Measurements from ENCODE around the gene LEMD3. TPM values are rescaled to one million over a fixed set of nuclear protein-coding genes. Genes with fewer than 3 reads are reported as not detected.
"Not testable (repeated sequence)": the region's sequence is repeated elsewhere in the genome, so short reads cannot be mapped to it uniquely, and the experiment has no call there.

LEMD3 gene
- polyA plus RNA-seq, 1 donor (not counting 4 experiments of a cell fraction or from before 2014, with no cell fraction given) = 21.8 TPM

GRCh38 chr12:65280306-65280705, 110.9 kb downstream of the LEMD3 start:
- DNase-seq (ENCODE audit: low read depth, low spot score) (no peak), FAIRE-seq (no peak)
- no peak overlapping the region for H3K4me3 ChIP-seq (ENCODE audit: control insufficient read depth in 2 of 3, extremely low read depth in 1 of 3, insufficient read depth in 2 of 3, low read depth in 1 of 3, low read length in 3 of 3)
- no peak for TF ChIP-seq EZH2 (IDR thresholded peaks at IDR 0.05; ENCODE audit: low read length)
- TF ChIP-seq, protein P1, sequence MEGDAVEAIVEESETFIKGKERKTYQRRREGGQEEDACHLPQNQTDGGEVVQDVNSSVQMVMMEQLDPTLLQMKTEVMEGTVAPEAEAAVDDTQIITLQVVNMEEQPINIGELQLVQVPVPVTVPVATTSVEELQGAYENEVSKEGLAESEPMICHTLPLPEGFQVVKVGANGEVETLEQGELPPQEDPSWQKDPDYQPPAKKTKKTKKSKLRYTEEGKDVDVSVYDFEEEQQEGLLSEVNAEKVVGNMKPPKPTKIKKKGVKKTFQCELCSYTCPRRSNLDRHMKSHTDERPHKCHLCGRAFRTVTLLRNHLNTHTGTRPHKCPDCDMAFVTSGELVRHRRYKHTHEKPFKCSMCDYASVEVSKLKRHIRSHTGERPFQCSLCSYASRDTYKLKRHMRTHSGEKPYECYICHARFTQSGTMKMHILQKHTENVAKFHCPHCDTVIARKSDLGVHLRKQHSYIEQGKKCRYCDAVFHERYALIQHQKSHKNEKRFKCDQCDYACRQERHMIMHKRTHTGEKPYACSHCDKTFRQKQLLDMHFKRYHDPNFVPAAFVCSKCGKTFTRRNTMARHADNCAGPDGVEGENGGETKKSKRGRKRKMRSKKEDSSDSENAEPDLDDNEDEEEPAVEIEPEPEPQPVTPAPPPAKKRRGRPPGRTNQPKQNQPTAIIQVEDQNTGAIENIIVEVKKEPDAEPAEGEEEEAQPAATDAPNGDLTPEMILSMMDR (optimal IDR thresholded peaks at IDR 0.05 in 1 of 3, IDR thresholded peaks at IDR 0.05 in 1 of 3, conservative IDR thresholded peaks at IDR 0.05 in 1 of 3; ENCODE audit: extremely low read depth in 1 of 3, insufficient read depth in 2 of 3, low read length in 3 of 3) = no peak
- no peak overlapping the region for H3K9ac ChIP-seq (ENCODE audit: control insufficient read depth, extremely low read depth, insufficient read depth, low read length)
- H4K20me1 ChIP-seq (ENCODE audit: control insufficient read depth, extremely low read depth, insufficient read depth, low read length) = no peaks in the 10 kb centered on the region
- no peak overlapping the region for H2AFZ ChIP-seq (ENCODE audit: control insufficient read depth, low read length)
- H3K36me3 ChIP-seq (ENCODE audit: control insufficient read depth in 2 of 2, extremely low read depth in 1 of 2, insufficient read depth in 2 of 2, low read length in 2 of 2) = no peaks in the 10 kb centered on the region
- H3K4me2 ChIP-seq (ENCODE audit: control insufficient read depth, extremely low read depth, insufficient read depth, low read depth, low read length) = no peak overlapping the region
- peaks cover 12% of the 10 kb centered on the region for H3K27me3 ChIP-seq (ENCODE audit: control insufficient read depth, extremely low read depth, insufficient read depth, low read length)
- H3K9me1 ChIP-seq (ENCODE audit: control insufficient read depth, extremely low read depth, insufficient read depth, low read length) = no peaks in the 10 kb centered on the region
- no peaks in the 10 kb centered on the region for H3K9me3 ChIP-seq (ENCODE audit: control insufficient read depth, low read depth, low read length)
- dilution Hi-C loops (cut with MboI; ENCODE audit: extremely low pct_ligation_motif_present, low sequenced_read_pairs) = no loop called here
- H3K79me2 ChIP-seq (ENCODE audit: control insufficient read depth, insufficient read depth, low read length) = no peaks in the 10 kb centered on the region
- no peak overlapping the region for H3K27ac ChIP-seq (ENCODE audit: control insufficient read depth, insufficient read depth, low read length)
- no peaks in the 10 kb centered on the region for H3K4me1 ChIP-seq (ENCODE audit: control insufficient read depth, extremely low read depth, insufficient read depth, low read length)

- no peak overlapping the region for H3K27ac ChIP-seq (ENCODE audit: control insufficient read depth, insufficient read depth, low read length)
- no peak for FAIRE-seq
- H3K9me1 ChIP-seq (ENCODE audit: control insufficient read depth, extremely low read depth, insufficient read depth, low read length) = no peaks in the 10 kb centered on the region
- dilution Hi-C loops (cut with MboI; ENCODE audit: extremely low pct_ligation_motif_present, low sequenced_read_pairs) = no loop called here
- no peaks in the 10 kb centered on the region for H3K36me3 ChIP-seq (ENCODE audit: control insufficient read depth in 2 of 2, extremely low read depth in 1 of 2, insufficient read depth in 2 of 2, low read length in 2 of 2)
- no peaks in the 10 kb centered on the region for H3K9me3 ChIP-seq (ENCODE audit: control insufficient read depth, low read depth, low read length)
- no peak overlapping the region for H2AFZ ChIP-seq (ENCODE audit: control insufficient read depth, low read length)
- H3K9ac ChIP-seq (ENCODE audit: control insufficient read depth, extremely low read depth, insufficient read depth, low read length) = no peak overlapping the region
- no peaks in the 10 kb centered on the region for H4K20me1 ChIP-seq (ENCODE audit: control insufficient read depth, extremely low read depth, insufficient read depth, low read length)
- no peak for DNase-seq (ENCODE audit: low read depth, low spot score)
- H3K27me3 ChIP-seq (ENCODE audit: control insufficient read depth, extremely low read depth, insufficient read depth, low read length) = peaks cover 11% of the 10 kb centered on the region
- TF ChIP-seq, protein P1 (optimal IDR thresholded peaks at IDR 0.05 in 1 of 3, IDR thresholded peaks at IDR 0.05 in 1 of 3, conservative IDR thresholded peaks at IDR 0.05 in 1 of 3; ENCODE audit: extremely low read depth in 1 of 3, insufficient read depth in 2 of 3, low read length in 3 of 3) = no peak
- TF ChIP-seq EZH2 (IDR thresholded peaks at IDR 0.05; ENCODE audit: low read length) = no peak
- H3K4me3 ChIP-seq (ENCODE audit: control insufficient read depth in 2 of 3, extremely low read depth in 1 of 3, insufficient read depth in 2 of 3, low read depth in 1 of 3, low read length in 3 of 3) = no peak overlapping the region
- no peaks in the 10 kb centered on the region for H3K79me2 ChIP-seq (ENCODE audit: control insufficient read depth, insufficient read depth, low read length)
- no peak overlapping the region for H3K4me2 ChIP-seq (ENCODE audit: control insufficient read depth, extremely low read depth, insufficient read depth, low read depth, low read length)
- no peaks in the 10 kb centered on the region for H3K4me1 ChIP-seq (ENCODE audit: control insufficient read depth, extremely low read depth, insufficient read depth, low read length)
Measured at GRCh38 chr12:65282840-65283239, 113.5 kb downstream of the LEMD3 start.

DNA sequence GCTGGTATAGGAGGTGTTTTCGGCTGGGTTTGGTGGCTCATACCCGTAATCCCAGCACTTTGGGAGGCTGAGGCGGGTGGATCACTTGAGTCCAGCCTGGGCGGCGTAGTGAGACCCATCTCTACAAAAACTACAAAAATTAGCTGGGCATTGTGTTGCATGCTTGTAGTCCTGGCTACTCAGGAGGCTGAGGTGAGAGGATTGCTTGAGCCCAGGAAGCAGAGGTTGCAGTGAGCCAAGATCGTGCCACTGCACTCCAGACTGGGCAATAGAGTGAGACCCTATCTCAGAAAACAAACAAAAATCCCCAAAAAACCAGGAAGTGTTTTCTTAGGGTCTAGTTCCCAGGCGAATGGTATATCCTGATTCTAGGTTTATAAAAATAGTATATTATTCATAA, 116.1 kb downstream of the LEMD3 start:
- FAIRE-seq; DNase-seq (ENCODE audit: low read depth, low spot score); H3K9me3 ChIP-seq (ENCODE audit: control insufficient read depth, low read depth, low read length); H3K4me3 ChIP-seq (ENCODE audit: control insufficient read depth in 2 of 3, extremely low read depth in 1 of 3, insufficient read depth in 2 of 3, low read depth in 1 of 3, low read length in 3 of 3); H4K20me1 ChIP-seq (ENCODE audit: control insufficient read depth, extremely low read depth, insufficient read depth, low read length); H3K9me1 ChIP-seq (ENCODE audit: control insufficient read depth, extremely low read depth, insufficient read depth, low read length); dilution Hi-C loops (cut with MboI; ENCODE audit: extremely low pct_ligation_motif_present, low sequenced_read_pairs); H3K9ac ChIP-seq (ENCODE audit: control insufficient read depth, extremely low read depth, insufficient read depth, low read length); H2AFZ ChIP-seq (ENCODE audit: control insufficient read depth, low read length); H3K27ac ChIP-seq (ENCODE audit: control insufficient read depth, insufficient read depth, low read length); H3K27me3 ChIP-seq (ENCODE audit: control insufficient read depth, extremely low read depth, insufficient read depth, low read length); H3K36me3 ChIP-seq (ENCODE audit: control insufficient read depth in 2 of 2, extremely low read depth in 1 of 2, insufficient read depth in 2 of 2, low read length in 2 of 2); H3K79me2 ChIP-seq (ENCODE audit: control insufficient read depth, insufficient read depth, low read length); H3K4me2 ChIP-seq (ENCODE audit: control insufficient read depth, extremely low read depth, insufficient read depth, low read depth, low read length); H3K4me1 ChIP-seq (ENCODE audit: control insufficient read depth, extremely low read depth, insufficient read depth, low read length): not testable (repeated sequence)
